BJ (cell line): Measurements from ENCODE around the gene SAT2. TPM values are rescaled to one million over a fixed set of nuclear protein-coding genes. Genes with fewer than 3 reads are reported as not detected.
A peak's percentile ranks its signal among the peaks of the same experiment; 100 is the strongest.

Experiments used
- CTCF ChIA-PET: fragments of 350-600 bp; formaldehyde crosslinking; extraction: SDS; loops from one replicate; lab custom pipeline; 2021; ENCODE audit warnings: antibody characterized with exemption, inconsistent platforms; lab: Yijun Ruan, JAX
- POLR2A ChIA-PET: fragments of 300-600 bp; sonication (Branson Sonifier 250); formaldehyde crosslinking; extraction: SDS; loops from one replicate; lab custom pipeline; 2021; ENCODE audit warnings: antibody characterized with exemption; lab: Charles Lee
- DNase-seq: peaks from one replicate; pipeline ENCODE4 v3.0.0-alpha.2; 2011; ENCODE audit warnings: low read depth
- H3K27me3 ChIP-seq: 2 replicates; pipeline ENCODE4 v1.6.0; 2011; ENCODE audit warnings: low read length; ENCODE audit not compliant: control insufficient read depth, insufficient read depth
- H3K36me3 ChIP-seq: 2 replicates; pipeline ENCODE4 v1.5.1; 2011; ENCODE audit warnings: low read length; ENCODE audit not compliant: control insufficient read depth, insufficient read depth
- H3K4me3 ChIP-seq: 2 replicates; pipeline ENCODE4 v1.5.1; 2011; ENCODE audit warnings: low read depth, mild to moderate bottlenecking, control low read depth, low read length
- CTCF ChIP-seq: IDR thresholded peaks from 2 replicates; pipeline ENCODE4 v1.5.1; 2011; ENCODE audit warnings: low read depth, mild to moderate bottlenecking, control low read depth, inconsistent platforms, low read length, moderate library complexity; ENCODE audit not compliant: insufficient read depth
- polyA plus RNA-seq: library from polyadenylated mRNA; depleted of rRNA; stranded (reverse); fragments of >200 nt; gene quantifications from 2 replicates; pipeline ENCODE4 v1.2.3, GENCODE V29; 2011

The SAT2 gene
- polyA plus RNA-seq, 1 experiment = 33.9 TPM

DNA sequence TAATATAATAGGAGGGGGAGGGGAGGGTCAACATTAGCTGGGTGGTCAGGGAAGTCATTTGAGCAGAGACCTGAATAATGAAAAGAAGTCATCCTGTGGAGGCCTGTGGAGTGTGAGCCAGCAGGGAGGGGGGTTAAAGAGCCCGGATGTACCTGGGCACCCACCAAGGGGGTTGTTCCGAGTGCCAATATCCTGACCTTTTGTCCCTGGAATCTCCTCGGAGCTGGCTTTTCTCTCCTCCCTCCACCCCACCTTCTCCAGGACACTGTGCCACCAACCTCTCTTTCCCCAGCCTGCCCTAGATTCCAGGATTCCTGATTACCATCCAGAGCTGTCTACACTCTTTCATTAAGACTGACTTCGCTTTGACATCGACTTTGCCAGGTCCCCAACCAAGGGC, 8.5 kb upstream of the SAT2 start:
- TF ChIP-seq CTCF = no peak
- H3K36me3 ChIP-seq = no peaks in the 10 kb centered on the region
- ChIA-PET CTCF (interaction anchor here (1.3 to 7.9 kb wide), 3 partner anchors 9 to 50 kb away, joined by 3 to 91 read pairs (median 5); partner anchors contain the start of genes SAT2, TP53 and WRAP53), POLR2A (no interaction called here)
- no peak for DNase-seq
- no peak overlapping the region for H3K4me3 ChIP-seq
- H3K27me3 ChIP-seq = no peaks in the 10 kb centered on the region

- CTCF ChIA-PET = interaction anchor here (0.6 to 7.9 kb wide), 9 partner anchors 8 to 83 kb away, joined by 3 to 91 read pairs (median 4); partner anchors contain the start of genes ATP1B2, DNAH2, TP53 and WRAP53
- POLR2A ChIA-PET = no interaction called here
- no peaks in the 10 kb centered on the region for H3K36me3 ChIP-seq
- H3K4me3 ChIP-seq = no peak overlapping the region
- DNase-seq = no peak
- H3K27me3 ChIP-seq = no peaks in the 10 kb centered on the region
- peak; percentile 60 for TF ChIP-seq CTCF
These were observed 6.8 kb upstream of the SAT2 start for GRCh38 chr17:7634384-7634783.

DNA sequence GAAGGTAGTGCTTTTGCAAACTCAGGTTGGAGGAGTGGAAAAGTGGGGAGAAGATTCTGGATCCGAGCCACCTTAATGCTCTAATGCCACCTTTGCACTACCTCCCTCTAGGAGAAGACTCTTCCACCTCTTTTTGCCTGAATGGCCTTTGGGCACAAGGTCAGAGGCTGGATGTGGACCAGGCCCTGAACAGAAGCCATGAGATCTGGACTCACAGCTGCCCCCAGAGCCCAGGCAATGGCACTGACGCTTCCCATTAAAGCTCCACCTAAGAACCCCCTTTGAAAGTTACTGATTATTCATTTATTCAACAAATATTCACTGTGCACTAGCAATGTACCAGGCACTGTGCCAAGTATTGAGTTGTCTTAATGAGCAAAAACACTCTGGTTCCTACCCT, 5.5 kb upstream of the SAT2 start:
- H3K36me3 ChIP-seq = no peaks in the 10 kb centered on the region
- H3K27me3 ChIP-seq = no peaks in the 10 kb centered on the region
- POLR2A ChIA-PET = no interaction called here
- DNase-seq = no peak
- TF ChIP-seq CTCF = no peak
- CTCF ChIA-PET = interaction anchor here (0.6 to 7.9 kb wide), 25 partner anchors 9 to 118 kb away, joined by 3 to 91 read pairs (median 4); partner anchors contain the start of genes ATP1B2, DNAH2, FXR2 and SOX15
- H3K4me3 ChIP-seq = no peak overlapping the region

- ChIA-PET CTCF (interaction anchor here (0.6 to 7.9 kb wide), 25 partner anchors 9 to 118 kb away, joined by 3 to 91 read pairs (median 4); partner anchors contain the start of genes ATP1B2, DNAH2, FXR2 and SOX15), POLR2A (no interaction called here)
- no peak overlapping the region for H3K4me3 ChIP-seq
- H3K27me3 ChIP-seq = no peaks in the 10 kb centered on the region
- no peaks in the 10 kb centered on the region for H3K36me3 ChIP-seq
- TF ChIP-seq CTCF = peak; percentile 67
- no peak for DNase-seq
These were observed 4.9 kb upstream of the SAT2 start for GRCh38 chr17:7632492-7632894.

GRCh38 chr17:7631398-7632380, 4.1 kb upstream of the SAT2 start:
- ChIA-PET POLR2A (no interaction called here), CTCF (interaction anchor here (0.5 to 7.9 kb wide), 19 partner anchors 10 to 117 kb away, joined by 3 to 91 read pairs (median 4); partner anchors contain the start of genes ATP1B2, DNAH2, FXR2 and SOX15)
- no peak for TF ChIP-seq CTCF
- H3K36me3 ChIP-seq = no peaks in the 10 kb centered on the region
- no peaks in the 10 kb centered on the region for H3K27me3 ChIP-seq
- H3K4me3 ChIP-seq = no peak overlapping the region
- DNase-seq = no peak
